Activated T-helper 1 cell treated with anti-CD3 and anti-CD28 coated beads, Interleukin-12 subunit alpha, Interleukin-12 subunit beta, Interleukin-2, Interleukin-4 antibody, amounts not matched to agents 30 ng/mL and 10 ng/mL and 1 ng/mL, durations not matched to agents 14 hours and 24 hours and 36 hours (primary cell): Measurements from ENCODE around the gene HSPA2. TPM values are rescaled to one million over a fixed set of nuclear protein-coding genes. Genes with fewer than 3 reads are reported as not detected.

Experiments
- DNase-seq: peaks from one replicate; pipeline ENCODE4 v3.0.0; 2021; ENCODE audit warnings: low spot score
- H3K27ac Mint-ChIP-seq: one replicate; pipeline ENCODE4 v1.8.0; 2021; ENCODE audit warnings: mild to moderate bottlenecking, mixed read lengths
- H3K27me3 Mint-ChIP-seq: one replicate; pipeline ENCODE4 v1.8.0; 2022; ENCODE audit warnings: mild to moderate bottlenecking, moderate library complexity, mixed read lengths; ENCODE audit not compliant: insufficient read depth
- H3K36me3 Mint-ChIP-seq: one replicate; pipeline ENCODE4 v1.8.0; 2021; ENCODE audit warnings: low read depth, mixed read lengths
- H3K4me1 Mint-ChIP-seq: one replicate; pipeline ENCODE4 v1.8.0; 2021; ENCODE audit warnings: low read depth, mixed read lengths
- H3K4me3 Mint-ChIP-seq: one replicate; pipeline ENCODE4 v1.8.0; 2021; ENCODE audit warnings: mild to moderate bottlenecking, moderate library complexity, mixed read lengths
- H3K9me3 Mint-ChIP-seq: one replicate; pipeline ENCODE4 v1.8.0; 2021; ENCODE audit warnings: mixed read lengths
- intact Hi-C: fragments of 100-400 bp; cut with micrococcal nuclease; formaldehyde crosslinking; loops from one replicate; pipeline ENCODE4 v1.15.1; 2024
- total RNA-seq: library from RNA; stranded (reverse); gene quantifications from 2 replicates; pipeline ENCODE4 v1.2.3, GENCODE V29; 2022

HSPA2 gene
- total RNA-seq, 1 donor from 2014 or later = 11.2 TPM

DNA sequence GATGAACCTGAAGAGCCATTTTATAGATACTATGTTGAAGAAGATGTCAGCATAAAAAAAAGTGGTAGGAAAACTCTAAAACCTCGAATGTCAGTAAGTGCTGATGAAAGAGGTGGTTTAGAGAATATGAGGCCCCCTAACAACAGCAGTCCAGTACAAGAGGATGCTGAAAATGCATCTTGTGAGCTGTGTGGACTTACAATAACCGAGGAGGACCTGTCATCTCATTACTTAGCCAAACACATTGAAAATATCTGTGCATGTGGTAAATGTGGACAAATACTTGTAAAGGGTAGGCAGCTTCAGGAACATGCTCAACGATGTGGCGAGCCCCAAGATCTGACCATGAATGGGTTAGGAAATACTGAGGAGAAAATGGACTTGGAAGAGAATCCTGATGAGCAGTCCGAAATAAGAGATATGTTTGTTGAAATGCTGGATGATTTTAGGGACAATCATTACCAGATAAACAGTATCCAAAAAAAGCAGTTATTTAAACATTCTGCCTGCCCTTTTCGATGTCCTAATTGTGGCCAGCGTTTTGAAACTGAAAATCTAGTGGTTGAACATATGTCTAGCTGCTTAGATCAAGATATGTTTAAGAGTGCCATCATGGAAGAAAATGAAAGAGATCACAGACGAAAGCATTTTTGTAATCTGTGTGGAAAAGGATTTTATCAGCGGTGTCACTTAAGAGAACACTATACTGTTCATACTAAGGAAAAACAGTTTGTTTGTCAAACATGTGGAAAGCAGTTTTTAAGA, 17.8 kb upstream of the HSPA2 start:
- no peak for DNase-seq
- Mint-ChIP-seq H3K27ac (no peak overlapping the region), H3K27me3 (no peaks in the 10 kb centered on the region), H3K9me3 (no peaks in the 10 kb centered on the region), H3K4me1 (peaks cover 19% of the 10 kb centered on the region), H3K36me3 (peaks cover 16% of the 10 kb centered on the region), H3K4me3 (no peak overlapping the region)
- intact Hi-C loops = no loop called here

DNA sequence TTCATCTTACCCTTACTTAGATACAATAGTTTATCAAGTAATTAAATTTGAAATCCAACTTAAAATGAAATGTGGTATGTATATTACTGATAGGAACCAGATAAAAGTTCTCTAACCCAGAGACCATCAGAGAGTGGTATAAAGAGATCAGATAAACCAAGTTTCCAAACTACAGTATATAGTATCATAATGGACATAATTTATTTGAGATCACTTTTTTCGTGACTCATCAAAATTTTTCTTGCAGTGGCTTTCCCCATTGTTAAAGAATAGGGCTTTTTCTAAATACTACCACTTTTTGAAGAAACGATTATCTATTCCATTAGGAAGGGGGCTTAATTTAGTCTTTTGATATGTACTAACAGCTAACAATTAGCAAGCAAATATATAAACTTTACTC, 15.2 kb upstream of the HSPA2 start:
- Mint-ChIP-seq H3K4me3 (no peak overlapping the region), H3K27me3 (no peaks in the 10 kb centered on the region), H3K9me3 (no peaks in the 10 kb centered on the region), H3K36me3 (peaks cover 21% of the 10 kb centered on the region), H3K4me1 (peaks cover 9% of the 10 kb centered on the region), H3K27ac (no peak overlapping the region)
- intact Hi-C loops = no loop called here
- no peak for DNase-seq

- Mint-ChIP-seq H3K4me1 (no peaks in the 10 kb centered on the region), H3K9me3 (no peaks in the 10 kb centered on the region), H3K27ac (no peak overlapping the region), H3K27me3 (no peaks in the 10 kb centered on the region), H3K4me3 (no peak overlapping the region), H3K36me3 (peaks cover 12% of the 10 kb centered on the region)
- intact Hi-C loops = no loop called here
- no peak for DNase-seq
Measured at GRCh38 chr14:64531567-64531966, 9.0 kb upstream of the HSPA2 start.

DNA sequence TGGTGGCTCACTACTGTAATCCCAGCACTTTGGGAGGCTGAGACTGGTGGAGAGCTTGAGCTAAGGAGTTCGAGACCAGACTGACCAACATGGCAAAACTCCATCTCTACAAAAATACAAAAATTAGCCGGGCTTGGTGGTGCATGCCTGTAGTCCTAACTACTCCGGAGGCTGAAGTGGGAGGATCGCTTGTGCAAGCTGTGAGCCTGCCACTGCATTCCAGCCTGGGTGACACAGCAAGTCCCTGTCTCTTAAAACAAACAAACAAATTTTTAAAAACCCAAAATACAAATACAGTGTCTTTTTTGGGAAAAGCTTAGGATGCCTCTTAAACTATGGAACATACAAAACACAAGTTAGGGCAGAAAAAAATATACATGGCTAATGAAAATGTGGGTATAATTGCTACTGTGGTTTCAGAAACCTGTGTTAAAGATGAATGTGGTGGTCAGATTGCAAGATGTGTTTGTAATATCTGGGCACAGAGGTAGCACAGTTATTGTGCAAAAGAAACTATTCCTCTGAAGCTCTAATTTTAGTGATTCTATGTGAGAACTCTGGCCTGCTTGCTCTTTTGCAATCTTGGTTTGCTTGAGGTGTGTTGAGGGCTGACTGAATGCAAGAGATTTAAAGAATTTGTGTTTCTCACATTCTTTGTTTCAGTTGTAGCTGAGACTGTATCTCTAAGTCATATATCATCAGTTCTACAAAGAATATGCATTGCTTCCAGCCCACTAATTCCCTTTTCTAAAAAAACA, 3.9 kb upstream of the HSPA2 start:
- intact Hi-C loops = no loop called here
- H3K27ac Mint-ChIP-seq = no peak overlapping the region
- peaks cover 25% of the 10 kb centered on the region for H3K27me3 Mint-ChIP-seq
- peaks cover 6% of the 10 kb centered on the region for H3K9me3 Mint-ChIP-seq
- no peak for DNase-seq
- H3K4me1 Mint-ChIP-seq = peaks cover 25% of the 10 kb centered on the region
- peaks cover 4% of the 10 kb centered on the region for H3K36me3 Mint-ChIP-seq
- H3K4me3 Mint-ChIP-seq = no peak overlapping the region

GRCh38 chr14:64541261-64541971, 875 bp downstream of the HSPA2 start:
- peaks cover 58% of the 10 kb centered on the region for H3K27me3 Mint-ChIP-seq

DNA sequence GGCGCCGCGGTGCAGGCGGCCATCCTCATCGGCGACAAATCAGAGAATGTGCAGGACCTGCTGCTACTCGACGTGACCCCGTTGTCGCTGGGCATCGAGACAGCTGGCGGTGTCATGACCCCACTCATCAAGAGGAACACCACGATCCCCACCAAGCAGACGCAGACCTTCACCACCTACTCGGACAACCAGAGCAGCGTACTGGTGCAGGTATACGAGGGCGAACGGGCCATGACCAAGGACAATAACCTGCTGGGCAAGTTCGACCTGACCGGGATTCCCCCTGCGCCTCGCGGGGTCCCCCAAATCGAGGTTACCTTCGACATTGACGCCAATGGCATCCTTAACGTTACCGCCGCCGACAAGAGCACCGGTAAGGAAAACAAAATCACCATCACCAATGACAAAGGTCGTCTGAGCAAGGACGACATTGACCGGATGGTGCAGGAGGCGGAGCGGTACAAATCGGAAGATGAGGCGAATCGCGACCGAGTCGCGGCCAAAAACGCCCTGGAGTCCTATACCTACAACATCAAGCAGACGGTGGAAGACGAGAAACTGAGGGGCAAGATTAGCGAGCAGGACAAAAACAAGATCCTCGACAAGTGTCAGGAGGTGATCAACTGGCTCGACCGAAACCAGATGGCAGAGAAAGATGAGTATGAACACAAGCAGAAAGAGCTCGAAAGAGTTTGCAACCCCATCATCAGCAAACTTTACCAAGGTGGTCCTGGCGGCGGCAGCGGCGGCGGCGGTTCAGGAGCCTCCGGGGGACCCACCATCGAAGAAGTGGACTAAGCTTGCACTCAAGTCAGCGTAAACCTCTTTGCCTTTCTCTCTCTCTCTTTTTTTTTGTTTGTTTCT, 1.7 kb downstream of the HSPA2 start:
- Mint-ChIP-seq H3K4me3 (peak overlapping the region; percentile 75), H3K27ac (no peak overlapping the region), H3K27me3 (peaks cover 57% of the 10 kb centered on the region), H3K36me3 (peaks cover 10% of the 10 kb centered on the region), H3K4me1 (peaks cover 42% of the 10 kb centered on the region), H3K9me3 (peaks cover 11% of the 10 kb centered on the region)
- intact Hi-C loops = loop anchor here (5.0 to 10.0 kb wide), 3 partner anchors 165 to 343 kb away; no protein-coding TSS in a partner anchor
- no peak for DNase-seq

More at GRCh38 chr14:64541261-64541971, 875 bp downstream of the HSPA2 start:
- H3K36me3 Mint-ChIP-seq = peaks cover 10% of the 10 kb centered on the region
- intact Hi-C loops = loop anchor here (5.0 to 10.0 kb wide), 3 partner anchors 166 to 343 kb away; no protein-coding TSS in a partner anchor
- H3K4me1 Mint-ChIP-seq = peaks cover 42% of the 10 kb centered on the region
- H3K4me3 Mint-ChIP-seq = peak overlapping the region; percentile 91
- H3K9me3 Mint-ChIP-seq = peaks cover 11% of the 10 kb centered on the region
- peak; percentile 8 for DNase-seq
- peak overlapping the region; percentile 92 for H3K27ac Mint-ChIP-seq

GRCh38 chr14:64542836-64543201, 2.3 kb downstream of the HSPA2 start:
- Mint-ChIP-seq H3K27ac (no peak overlapping the region), H3K36me3 (peaks cover 10% of the 10 kb centered on the region), H3K27me3 (peaks cover 59% of the 10 kb centered on the region), H3K4me3 (peak overlapping the region; percentile 75), H3K9me3 (peaks cover 11% of the 10 kb centered on the region), H3K4me1 (peaks cover 42% of the 10 kb centered on the region)
- intact Hi-C loops = loop anchor here (5.0 to 10.0 kb wide), 3 partner anchors 164 to 342 kb away; no protein-coding TSS in a partner anchor
- DNase-seq = no peak

GRCh38 chr14:64544607-64545312, 4.2 kb downstream of the HSPA2 start:
- Mint-ChIP-seq H3K4me3 (no peak overlapping the region), H3K4me1 (peaks cover 45% of the 10 kb centered on the region), H3K36me3 (peaks cover 10% of the 10 kb centered on the region), H3K9me3 (peaks cover 8% of the 10 kb centered on the region), H3K27me3 (peaks cover 65% of the 10 kb centered on the region), H3K27ac (no peak overlapping the region)
- intact Hi-C loops = loop anchor here (5.0 to 10.0 kb wide), 3 partner anchors 163 to 340 kb away; no protein-coding TSS in a partner anchor
- DNase-seq = no peak

DNA sequence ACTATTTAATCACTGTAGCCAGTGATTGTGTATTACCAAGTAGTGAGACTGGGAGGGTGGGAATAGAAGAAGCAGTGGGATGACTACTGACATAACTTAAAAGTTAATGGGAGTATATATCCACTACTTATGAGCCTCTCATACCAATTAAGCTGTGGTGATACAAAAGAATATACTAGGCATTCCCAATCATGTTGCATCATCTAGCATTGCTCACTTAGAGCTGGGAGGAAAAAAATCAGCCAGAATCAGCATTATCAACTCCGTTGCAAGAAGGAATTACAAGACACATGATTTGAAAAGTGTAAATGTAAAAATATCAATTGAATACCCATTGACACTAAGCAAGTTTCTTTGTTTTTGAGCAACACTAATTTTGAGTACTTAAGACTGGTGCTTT, 8.5 kb downstream of the HSPA2 start:
- DNase-seq = no peak
- H3K36me3 Mint-ChIP-seq = peaks cover 2% of the 10 kb centered on the region
- H3K4me1 Mint-ChIP-seq = peaks cover 16% of the 10 kb centered on the region
- peaks cover 57% of the 10 kb centered on the region for H3K27me3 Mint-ChIP-seq
- no peak overlapping the region for H3K27ac Mint-ChIP-seq
- intact Hi-C loops = loop anchor here (10.0 kb wide), 2 partner anchors 216 to 336 kb away; no protein-coding TSS in a partner anchor
- H3K4me3 Mint-ChIP-seq = peak overlapping the region; percentile 23
- H3K9me3 Mint-ChIP-seq = no peaks in the 10 kb centered on the region

- peak within 1 kb of the TSS; percentile 55 for H3K4me3 Mint-ChIP-seq
- peak within 1 kb of the TSS; percentile 51 for H3K27ac Mint-ChIP-seq
- no peaks in the 10 kb centered on the region for H3K9me3 Mint-ChIP-seq
- H3K27me3 Mint-ChIP-seq = peaks cover 51% of the 10 kb centered on the region
- DNase-seq = peak; percentile 22
- H3K36me3 Mint-ChIP-seq = no peaks in the 10 kb centered on the region
- intact Hi-C loops = loop anchor here (10.0 kb wide), 2 partner anchors 215 to 335 kb away; no protein-coding TSS in a partner anchor
- peaks cover 16% of the 10 kb centered on the region for H3K4me1 Mint-ChIP-seq
Measured at GRCh38 chr14:64549791-64550620, 9.5 kb downstream of the HSPA2 start, which contains the start of gene PPP1R36. TSS of gene PPP1R36 (plus strand) at chr14:64549961. CDS start at chr14:64549998, 37 bp downstream.
